ENCODE results near the gene RNGTT. TPM values are rescaled to one million over a fixed set of nuclear protein-coding genes. Genes with fewer than 3 reads are reported as not detected.
"Not testable (repeated sequence)": the region's sequence is repeated elsewhere in the genome, so short reads cannot be mapped to it uniquely, and the experiment has no call there.

RNGTT gene
- total and polyA plus RNA-seq, 12 donors, result 3.1 to 10.9 (median 8.6) TPM

DNA sequence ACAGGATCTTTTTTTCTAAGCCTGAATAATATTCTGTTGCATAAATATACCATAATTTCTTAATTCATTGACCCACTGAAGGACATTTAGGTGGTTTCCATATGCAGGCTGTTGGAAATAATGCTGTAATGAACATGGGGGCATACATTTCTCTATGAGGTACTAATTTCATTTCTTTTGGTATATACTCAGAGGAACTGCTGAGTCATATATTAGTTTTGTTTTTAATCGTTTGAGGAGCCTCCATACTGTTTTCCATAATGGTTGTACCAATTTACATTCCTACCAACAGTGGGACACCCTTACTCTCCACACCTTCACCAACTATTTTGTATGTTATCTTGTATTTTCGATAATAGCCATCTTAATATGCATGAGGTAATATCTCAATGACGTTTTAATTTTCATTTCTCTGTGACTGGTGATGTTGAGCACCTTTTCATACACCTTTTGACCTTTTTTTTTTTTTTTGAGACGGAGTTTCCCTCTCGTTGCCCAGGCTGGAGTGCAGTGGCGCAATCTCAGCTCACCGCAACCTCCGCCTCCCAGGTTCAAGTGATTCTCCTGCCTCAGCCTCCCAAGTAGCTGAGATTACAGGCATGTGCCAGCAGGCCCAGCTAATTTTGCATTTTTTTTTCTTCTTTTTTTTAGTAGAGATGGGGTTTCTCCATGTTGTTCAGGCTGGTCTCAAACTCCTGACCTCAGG lies 187.4 kb downstream of the RNGTT start:
- intact Hi-C loops (cut with DNase I), result loop anchor here in 2 of 10 donors (5.0 to 10.0 kb wide), 2 partner anchors 269 to 844 kb away; no protein-coding TSS in a partner anchor
- no peaks in the 10 kb centered on the region for H3K27me3 ChIP-seq
- H3K36me3 ChIP-seq, result no peaks in the 10 kb centered on the region
- H3K27ac ChIP-seq, result no peak overlapping the region
- H3K4me1 ChIP-seq, result no peaks in the 10 kb centered on the region
- H3K4me3 ChIP-seq, result no peak overlapping the region
- TF ChIP-seq, protein P1, sequence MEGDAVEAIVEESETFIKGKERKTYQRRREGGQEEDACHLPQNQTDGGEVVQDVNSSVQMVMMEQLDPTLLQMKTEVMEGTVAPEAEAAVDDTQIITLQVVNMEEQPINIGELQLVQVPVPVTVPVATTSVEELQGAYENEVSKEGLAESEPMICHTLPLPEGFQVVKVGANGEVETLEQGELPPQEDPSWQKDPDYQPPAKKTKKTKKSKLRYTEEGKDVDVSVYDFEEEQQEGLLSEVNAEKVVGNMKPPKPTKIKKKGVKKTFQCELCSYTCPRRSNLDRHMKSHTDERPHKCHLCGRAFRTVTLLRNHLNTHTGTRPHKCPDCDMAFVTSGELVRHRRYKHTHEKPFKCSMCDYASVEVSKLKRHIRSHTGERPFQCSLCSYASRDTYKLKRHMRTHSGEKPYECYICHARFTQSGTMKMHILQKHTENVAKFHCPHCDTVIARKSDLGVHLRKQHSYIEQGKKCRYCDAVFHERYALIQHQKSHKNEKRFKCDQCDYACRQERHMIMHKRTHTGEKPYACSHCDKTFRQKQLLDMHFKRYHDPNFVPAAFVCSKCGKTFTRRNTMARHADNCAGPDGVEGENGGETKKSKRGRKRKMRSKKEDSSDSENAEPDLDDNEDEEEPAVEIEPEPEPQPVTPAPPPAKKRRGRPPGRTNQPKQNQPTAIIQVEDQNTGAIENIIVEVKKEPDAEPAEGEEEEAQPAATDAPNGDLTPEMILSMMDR (IDR thresholded peaks at IDR 0.05), result no peak
- H3K9me3 ChIP-seq, result peaks cover 0 to 5% (median 0%) of the 10 kb centered on the region in 11 donors
- no peak for DNase-seq
- 95% methylated on average over 8 of the region's 8 CpGs for WGBS, 2 donors
- no peak for ATAC-seq

DNA sequence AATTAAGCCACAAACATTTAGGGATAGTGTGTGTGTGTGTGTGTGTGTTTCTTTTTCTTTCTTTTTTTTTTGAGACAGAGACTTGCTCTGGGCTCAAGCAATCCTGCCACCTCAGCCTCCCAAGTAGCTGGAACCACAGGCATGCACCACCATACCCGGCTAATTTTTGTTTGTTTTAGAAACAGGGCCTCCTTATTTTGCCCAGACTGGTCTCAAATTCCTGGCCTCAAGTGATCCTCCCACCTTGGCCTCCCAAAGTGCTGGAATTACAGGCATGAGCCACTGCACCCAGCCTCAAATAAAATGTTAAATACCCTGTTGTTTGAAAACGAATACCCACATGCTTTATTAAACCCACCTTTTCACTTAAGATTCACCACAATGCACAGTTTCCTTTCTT lies 195.3 kb downstream of the RNGTT start:
- H3K4me1 ChIP-seq; ATAC-seq; H3K4me3 ChIP-seq; H3K27ac ChIP-seq; DNase-seq; H3K36me3 ChIP-seq; intact Hi-C loops (cut with DNase I); H3K27me3 ChIP-seq; H3K9me3 ChIP-seq: not testable (repeated sequence)
- 87 to 94% methylated on average over 2 of the region's 2 CpGs for WGBS, 2 donors

DNA sequence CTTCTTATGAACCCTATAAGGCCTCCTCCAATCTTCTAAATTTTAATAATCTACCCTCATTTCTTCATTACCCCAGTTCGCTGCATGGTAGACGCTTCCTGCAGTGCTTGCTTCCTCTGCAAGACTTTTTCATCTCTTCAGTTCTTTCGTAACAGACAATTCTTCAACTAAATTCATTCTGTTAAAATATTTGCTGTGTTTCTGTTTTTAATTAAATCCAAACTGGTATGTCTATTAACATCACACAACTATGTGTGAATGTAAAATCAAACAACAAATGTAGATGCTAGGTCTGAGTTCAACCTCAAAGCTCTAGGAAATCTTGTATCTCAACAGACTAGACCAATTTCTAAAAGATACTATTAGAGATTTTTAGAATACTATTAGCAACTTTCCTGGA lies 199.3 kb downstream of the RNGTT start:
- Histone ChIP-seq H3K9me3 (no peaks in the 10 kb centered on the region), H3K27me3 (no peaks in the 10 kb centered on the region), H3K36me3 (peaks cover 0 to 3% (median 0%) of the 10 kb centered on the region in 9 donors), H3K27ac (no peak overlapping the region), H3K4me3 (no peak overlapping the region), H3K4me1 (no peaks in the 10 kb centered on the region)
- TF ChIP-seq, protein P1 (IDR thresholded peaks at IDR 0.05), result no peak
- DNase-seq, result no peak
- 97 to 99% methylated on average over 3 of the region's 3 CpGs for WGBS, 2 donors
- ATAC-seq, result no peak
- intact Hi-C loops (cut with DNase I), result no loop called here

DNA sequence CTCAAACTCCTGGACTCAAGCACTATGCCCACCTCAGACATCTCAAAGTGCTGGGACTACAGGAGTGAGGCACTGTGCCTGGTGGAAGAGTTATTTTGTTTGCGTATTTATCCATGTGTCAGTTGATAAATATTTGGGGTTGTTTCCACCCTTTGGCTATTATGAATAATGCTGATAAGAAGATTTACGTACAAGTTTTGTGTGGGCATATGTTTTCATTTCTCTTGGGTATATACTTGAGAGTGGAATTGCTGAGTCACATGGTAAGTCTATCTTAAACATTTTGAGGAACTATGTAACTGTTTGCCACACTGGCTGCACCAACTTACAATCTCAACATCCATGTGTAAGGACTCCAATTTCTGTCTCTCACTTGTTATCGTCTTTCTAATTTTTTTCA lies 200.3 kb downstream of the RNGTT start:
- H3K4me1 ChIP-seq, result no peaks in the 10 kb centered on the region
- TF ChIP-seq, protein P1 (IDR thresholded peaks at IDR 0.05), result no peak
- no peaks in the 10 kb centered on the region for H3K27me3 ChIP-seq
- H3K36me3 ChIP-seq, result no peaks in the 10 kb centered on the region
- intact Hi-C loops (cut with DNase I), result no loop called here
- H3K4me3 ChIP-seq, result no peak overlapping the region
- WGBS, 2 donors, result 93 to 96% methylated on average over 3 of the region's 3 CpGs
- no peaks in the 10 kb centered on the region for H3K9me3 ChIP-seq
- no peak for ATAC-seq
- DNase-seq, result no peak
- H3K27ac ChIP-seq, result no peak overlapping the region

Data from heart right ventricle (tissue), 16 donors.